DOHH2 (cell line): ENCODE measurements around the gene CHSY1.

Source experiments
- H3F3A ChIP-seq: fragments of 200-600 bp; sonication (generic), shearing (Covaris generic); 2 replicates; pipeline ENCODE4 v1.6.0; 2016; ENCODE audit warnings: antibody characterized with exemption, mild to moderate bottlenecking; ENCODE audit not compliant: control insufficient read depth, insufficient read depth
- H3K27ac ChIP-seq: fragments of 200-600 bp; sonication (generic); 2 replicates; pipeline ENCODE4 v1.5.1; 2014; ENCODE audit warnings: low read depth, mild to moderate bottlenecking, low read length, moderate library complexity
- H3K27me3 ChIP-seq: fragments of 200-600 bp; sonication (generic); 2 replicates; pipeline ENCODE4 v1.6.1; 2014; ENCODE audit warnings: mild to moderate bottlenecking, low read length, mixed read lengths; ENCODE audit not compliant: control insufficient read depth
- H3K36me3 ChIP-seq: fragments of 200-600 bp; sonication (generic); 2 replicates; pipeline ENCODE4 v1.6.1; 2014; ENCODE audit warnings: mild to moderate bottlenecking, low read length, moderate library complexity, mixed read lengths; ENCODE audit not compliant: control insufficient read depth
- H3K4me1 ChIP-seq: fragments of 200-600 bp; sonication (generic); 2 replicates; pipeline ENCODE4 v1.6.1; 2014; ENCODE audit warnings: mild to moderate bottlenecking, low read length, mixed read lengths; ENCODE audit not compliant: control insufficient read depth
- H3K4me2 ChIP-seq: fragments of 200-600 bp; sonication (generic); 2 replicates; pipeline ENCODE4 v1.6.0; 2014; ENCODE audit warnings: mild to moderate bottlenecking, low read length, moderate library complexity
- H3K4me3 ChIP-seq: fragments of 200-600 bp; sonication (generic); 2 replicates; pipeline ENCODE4 v1.5.1; 2014; ENCODE audit warnings: mild to moderate bottlenecking, low read length, mixed read lengths
- H3K79me2 ChIP-seq: fragments of 200-600 bp; sonication (generic); 2 replicates; pipeline ENCODE4 v1.6.1; 2014; ENCODE audit warnings: mild to moderate bottlenecking, low read length, mixed read lengths; ENCODE audit not compliant: control insufficient read depth
- H3K9me2 ChIP-seq: fragments of 200-600 bp; sonication (generic); replicated peaks from 2 replicates; pipeline ENCODE4 v1.6.1; 2014; ENCODE audit warnings: mild to moderate bottlenecking, low read length, mixed read lengths; ENCODE audit not compliant: control insufficient read depth
- H3K9me3 ChIP-seq: fragments of 200-600 bp; sonication (generic); 2 replicates; pipeline ENCODE4 v1.6.1; 2014; ENCODE audit warnings: antibody characterized with exemption, low read length, mixed read lengths; ENCODE audit not compliant: control insufficient read depth, insufficient read depth
- H4K20me1 ChIP-seq: fragments of 200-600 bp; sonication (generic); 2 replicates; pipeline ENCODE4 v1.6.0; 2014; ENCODE audit warnings: low read depth, mild to moderate bottlenecking, antibody characterized with exemption, low read length, moderate library complexity; ENCODE audit not compliant: control insufficient read depth, insufficient read depth
- CTCF ChIP-seq: fragments of 200-600 bp; sonication (generic); IDR thresholded peaks from one replicate; pipeline ENCODE4 v1.5.1; 2014; ENCODE audit warnings: antibody characterized with exemption, mild to moderate bottlenecking, low read depth, low read length; ENCODE audit not compliant: poor library complexity, severe bottlenecking
- EZH2phosphoT487 ChIP-seq: fragments of 200-600 bp; sonication (generic); IDR thresholded peaks from 2 replicates; pipeline ENCODE4 v1.6.1; 2017; ENCODE audit warnings: borderline replicate concordance, mild to moderate bottlenecking, antibody characterized with exemption, low read length, moderate library complexity, mixed read lengths

Gene CHSY1

GRCh38 chr15:101242999-101243336, 8.9 kb downstream of the CHSY1 start:
- no peaks in the 10 kb centered on the region for H3K9me2 ChIP-seq
- H3K79me2 ChIP-seq = peaks cover 98% of the 10 kb centered on the region
- H4K20me1 ChIP-seq = peaks cover 32% of the 10 kb centered on the region
- H3F3A ChIP-seq = peaks cover 7% of the 10 kb centered on the region; the same call in 1 of the 2 replicates
- TF ChIP-seq CTCF = no peak
- H3K36me3 ChIP-seq = peaks cover 12% of the 10 kb centered on the region
- no peaks in the 10 kb centered on the region for H3K27me3 ChIP-seq
- peak overlapping the region; percentile 26; the same call in 1 of the 2 replicates for H3K27ac ChIP-seq
- H3K4me1 ChIP-seq = peaks cover 64% of the 10 kb centered on the region
- H3K4me3 ChIP-seq = peak overlapping the region; percentile 44
- no peaks in the 10 kb centered on the region for H3K9me3 ChIP-seq
- H3K4me2 ChIP-seq = peak overlapping the region; percentile 59

- H4K20me1 ChIP-seq = peaks cover 31% of the 10 kb centered on the region
- H3K9me3 ChIP-seq = no peaks in the 10 kb centered on the region
- H3F3A ChIP-seq = peaks cover 7% of the 10 kb centered on the region; the same call in 1 of the 2 replicates
- H3K27ac ChIP-seq = peak overlapping the region; percentile 26; the same call in 1 of the 2 replicates
- H3K9me2 ChIP-seq = no peaks in the 10 kb centered on the region
- peak overlapping the region; percentile 59 for H3K4me2 ChIP-seq
- H3K27me3 ChIP-seq = no peaks in the 10 kb centered on the region
- H3K36me3 ChIP-seq = peaks cover 8% of the 10 kb centered on the region
- H3K79me2 ChIP-seq = peaks cover 95% of the 10 kb centered on the region
- H3K4me3 ChIP-seq = peak overlapping the region; percentile 44
- H3K4me1 ChIP-seq = peaks cover 59% of the 10 kb centered on the region
- TF ChIP-seq CTCF (no peak), EZH2phosphoT487 (no peak)
These were observed 9.5 kb downstream of the CHSY1 start for GRCh38 chr15:101242160-101242998.

- Histone ChIP-seq H3K4me3 (no peak overlapping the region), H3K9me3 (no peaks in the 10 kb centered on the region), H3K36me3 (peaks cover 8% of the 10 kb centered on the region), H3K4me1 (peaks cover 39% of the 10 kb centered on the region), H3K27ac (no peak overlapping the region), H3F3A (peaks cover 3% of the 10 kb centered on the region; the same call in 1 of the 2 replicates), H3K9me2 (no peaks in the 10 kb centered on the region), H3K4me2 (no peak overlapping the region), H4K20me1 (peaks cover 22% of the 10 kb centered on the region), H3K79me2 (peaks cover 87% of the 10 kb centered on the region), H3K27me3 (no peaks in the 10 kb centered on the region)
- no peak for TF ChIP-seq CTCF
- TF ChIP-seq EZH2phosphoT487 = no peak
These were observed 11.5 kb downstream of the CHSY1 start for GRCh38 chr15:101240358-101240757.
